IMR-90 (cell line): ENCODE measurements around the gene TGFBI. TPM values are rescaled to one million over a fixed set of nuclear protein-coding genes. Genes with fewer than 3 reads are reported as not detected.
A peak's percentile ranks its signal among the peaks of the same experiment; 100 is the strongest.

Experiments
- ATAC-seq: fragments of 200-7000 bp; cut with Tn5 transposase; 2 replicates; pipeline ENCODE4 v1.9.1; 2020; ENCODE audit warnings: low read depth, mild to moderate bottlenecking, moderate library complexity
- BruUV-seq: library from RNA; stranded (reverse); fragments of 400-500 nt; replicated peaks from 2 replicates; lab custom pipeline; 2021; lab: Mats Ljungman, UMichigan
- CTCF ChIA-PET: fragments of 300-600 bp; formaldehyde crosslinking; extraction: SDS; loops from one replicate; lab custom pipeline; 2021; ENCODE audit warnings: antibody characterized with exemption; lab: Yijun Ruan, JAX
- POLR2A ChIA-PET: fragments of 300-600 bp; sonication (Branson Sonifier 250); formaldehyde crosslinking; loops from one replicate; lab custom pipeline; 2022; ENCODE audit warnings: antibody characterized with exemption; ENCODE audit not compliant: unreplicated experiment; lab: Charles Lee
- DNase-seq: peaks from one replicate; pipeline ENCODE4 v3.0.0; 2013
- H2AFZ ChIP-seq: replicated peaks from 2 replicates; pipeline ENCODE3; 2013; ENCODE audit warnings: low read length, mild to moderate bottlenecking; ENCODE audit not compliant: poor library complexity
- H2AK5ac ChIP-seq: 2 replicates; pipeline ENCODE4 v1.6.1; 2013; ENCODE audit warnings: low read depth, low read length, inconsistent platforms
- H2AK9ac ChIP-seq: replicated peaks from 2 replicates; pipeline ENCODE3; 2013; ENCODE audit warnings: mild to moderate bottlenecking, low read depth, low read length, moderate library complexity; ENCODE audit not compliant: poor library complexity
- H2BK120ac ChIP-seq: 2 replicates; pipeline ENCODE4 v1.6.1; 2013; ENCODE audit warnings: low read depth, low read length, inconsistent platforms
- H2BK15ac ChIP-seq: 3 replicates; pipeline ENCODE4 v1.6.1; 2013; ENCODE audit warnings: low read depth, low read length, inconsistent platforms
- H2BK20ac ChIP-seq: 2 replicates; pipeline ENCODE4 v1.6.1; 2013; ENCODE audit warnings: low read depth, mild to moderate bottlenecking, inconsistent platforms, low read length, moderate library complexity
- H2BK5ac ChIP-seq: 2 replicates; pipeline ENCODE4 v1.6.1; 2013; ENCODE audit warnings: mild to moderate bottlenecking, low read depth, low read length, inconsistent platforms; ENCODE audit not compliant: poor library complexity, severe bottlenecking
- H3K14ac ChIP-seq: replicated peaks from 2 replicates; pipeline ENCODE4 v1.6.1; 2013; ENCODE audit warnings: low read depth, low read length, inconsistent platforms
- H3K18ac ChIP-seq: 2 replicates; pipeline ENCODE4 v1.6.1; 2013; ENCODE audit warnings: low read depth, low read length, control low read depth
- H3K23ac ChIP-seq: 2 replicates; pipeline ENCODE4 v1.6.1; 2013; ENCODE audit warnings: low read depth, low read length, inconsistent platforms
- H3K27ac ChIP-seq: 2 replicates; pipeline ENCODE4 v1.5.1; 2013; ENCODE audit warnings: mild to moderate bottlenecking, control low read depth, low read length; ENCODE audit not compliant: insufficient read depth
- H3K27me3 ChIP-seq: 2 replicates; pipeline ENCODE4 v1.6.1; 2013; ENCODE audit warnings: low read length; ENCODE audit not compliant: control insufficient read depth, insufficient read depth
- H3K36me3 ChIP-seq: 2 replicates; pipeline ENCODE4 v1.6.1; 2013; ENCODE audit warnings: low read length, mixed read lengths; ENCODE audit not compliant: control insufficient read depth, insufficient read depth
- H3K4ac ChIP-seq: 2 replicates; pipeline ENCODE4 v1.6.1; 2013; ENCODE audit warnings: low read depth, low read length, inconsistent platforms
- H3K4me1 ChIP-seq: 2 replicates; pipeline ENCODE4 v1.6.1; 2013; ENCODE audit warnings: low read length, mixed read lengths; ENCODE audit not compliant: control insufficient read depth, insufficient read depth
- H3K4me2 ChIP-seq: 2 replicates; pipeline ENCODE4 v1.6.1; 2013; ENCODE audit warnings: low read depth, mild to moderate bottlenecking, control low read depth, low read length, moderate library complexity
- H3K4me3 ChIP-seq: 2 replicates; pipeline ENCODE4 v1.5.1; 2013; ENCODE audit warnings: low read depth, mild to moderate bottlenecking, control low read depth, low read length, moderate library complexity; ENCODE audit not compliant: insufficient read depth
- H3K56ac ChIP-seq: 2 replicates; pipeline ENCODE4 v1.6.1; 2013; ENCODE audit warnings: low read length, inconsistent platforms; ENCODE audit not compliant: insufficient read depth; ENCODE audit errors: extremely low read depth
- H3K79me1 ChIP-seq, 2 experiments: 2 replicates each; pipeline ENCODE4 v1.6.1; 2013; ENCODE audit warnings: low read length in 2 of 2, inconsistent platforms in 1 of 2, low read depth in 1 of 2
- H3K9ac ChIP-seq: 2 replicates; pipeline ENCODE4 v1.6.1; 2013; ENCODE audit warnings: low read depth, low read length, control low read depth
- H3K9me1 ChIP-seq: 2 replicates; pipeline ENCODE4 v1.6.1; 2013; ENCODE audit warnings: low read length, inconsistent platforms; ENCODE audit not compliant: insufficient read depth
- H3K9me3 ChIP-seq: 2 replicates; pipeline ENCODE4 v1.6.1; 2013; ENCODE audit warnings: low read length; ENCODE audit not compliant: control insufficient read depth, insufficient read depth
- H4K20me1 ChIP-seq: 2 replicates; pipeline ENCODE4 v1.6.1; 2013; ENCODE audit warnings: low read length, inconsistent platforms; ENCODE audit not compliant: insufficient read depth
- H4K5ac ChIP-seq: 2 replicates; pipeline ENCODE4 v1.6.1; 2013; ENCODE audit warnings: mild to moderate bottlenecking, low read depth, low read length, control low read depth
- H4K8ac ChIP-seq, 2 experiments: 2 replicates each; pipeline ENCODE4 v1.6.1; 2013; ENCODE audit warnings: low read depth in 2 of 2, low read length in 2 of 2, control low read depth in 1 of 2, inconsistent platforms in 1 of 2
- H4K91ac ChIP-seq: 2 replicates; pipeline ENCODE4 v1.6.1; 2013; ENCODE audit warnings: low read depth, low read length, inconsistent platforms; ENCODE audit not compliant: insufficient read depth
- BHLHE40 ChIP-seq: fragments of 150-350 bp; IDR thresholded peaks from 2 replicates; pipeline ENCODE4 v1.6.1; 2016; ENCODE audit warnings: mild to moderate bottlenecking, low read depth, low read length
- CEBPB ChIP-seq: IDR thresholded peaks from 2 replicates; pipeline ENCODE4 v1.6.1; 2012; ENCODE audit warnings: low read depth, low read length, improper control_type of control experiment
- CHD1 ChIP-seq: IDR thresholded peaks from 2 replicates; pipeline ENCODE4 v1.6.1; 2012; ENCODE audit warnings: low read depth, low read length, improper control_type of control experiment
- FOS ChIP-seq: fragments of 150-350 bp; IDR thresholded peaks from 2 replicates; pipeline ENCODE4 v1.6.1; 2016; ENCODE audit warnings: low read depth, low read length
- MAFK ChIP-seq: IDR thresholded peaks from 2 replicates; pipeline ENCODE4 v1.6.1; 2012; ENCODE audit warnings: low read depth, low read length, improper control_type of control experiment
- MAZ ChIP-seq: IDR thresholded peaks from 2 replicates; pipeline ENCODE4 v1.6.1; 2012; ENCODE audit warnings: low read depth, mild to moderate bottlenecking, low read length, improper control_type of control experiment, moderate library complexity, borderline replicate concordance
- MXI1 ChIP-seq: IDR thresholded peaks from 2 replicates; pipeline ENCODE4 v1.6.1; 2012; ENCODE audit warnings: low read depth, mild to moderate bottlenecking, low read length, moderate library complexity, borderline replicate concordance
- NFE2L2 ChIP-seq: fragments of 150-350 bp; IDR thresholded peaks from 2 replicates; pipeline ENCODE4 v1.6.1; 2016; ENCODE audit warnings: low read depth, mild to moderate bottlenecking, low read length
- POLR2A ChIP-seq: IDR thresholded peaks from 2 replicates; pipeline ENCODE4 v1.6.1; 2012; ENCODE audit warnings: mild to moderate bottlenecking, low read depth, low read length
- RAD21 ChIP-seq: IDR thresholded peaks from 2 replicates; pipeline ENCODE4 v1.6.1; 2012; ENCODE audit warnings: low read length, improper control_type of control experiment
- RCOR1 ChIP-seq: IDR thresholded peaks from 2 replicates; pipeline ENCODE4 v1.6.1; 2012; ENCODE audit warnings: mild to moderate bottlenecking, low read length, improper control_type of control experiment; ENCODE audit not compliant: insufficient replicate concordance
- RFX5 ChIP-seq: IDR thresholded peaks from 2 replicates; pipeline ENCODE4 v1.8.0; 2012; ENCODE audit warnings: low read depth, mild to moderate bottlenecking, low read length, moderate library complexity
- SMC3 ChIP-seq: fragments of 150-350 bp; IDR thresholded peaks from 2 replicates; pipeline ENCODE4 v1.6.1; 2016; ENCODE audit warnings: low read depth, mild to moderate bottlenecking, antibody characterized with exemption, low read length, moderate library complexity
- WGBS, 2 experiments: methylation state at CpG; one replicate each; pipeline versions ENCODE4 v1.1.5 to v1.1.7; 2013; ENCODE audit warnings: missing lambda C conversion rate in 2 of 2; ENCODE audit not compliant: insufficient read length in 1 of 2; ENCODE audit errors: extremely low coverage in 2 of 2; 5-methylcytosine and 5-hydroxymethylcytosine counted together
- dilution Hi-C: fragments of 300-500 bp; cut with HindIII; formaldehyde crosslinking; loops from one replicate; pipeline ENCODE4 v1.14.3; 2018; ENCODE audit warnings: low sequenced_read_pairs; ENCODE audit not compliant: unreplicated experiment
- in situ Hi-C: fragments of 300-500 bp; cut with MboI; formaldehyde crosslinking; loops from 3 replicates; pipeline ENCODE4 v1.14.3; 2019; ENCODE audit warnings: low sequenced_read_pairs, inconsistent platforms, mixed read lengths
- intact Hi-C: fragments of 100-400 bp; cut with micrococcal nuclease; formaldehyde crosslinking; loops from 2 replicates; pipeline ENCODE4 v1.10.0; 2022
- polyA plus RNA-seq, 3 experiments: library from polyadenylated mRNA; depleted of rRNA; stranded (reverse); fragments of >200 nt; gene quantifications; 2 replicates each; pipeline ENCODE4 v1.2.3, GENCODE V29; 2012; ENCODE audit warnings: low replicate concordance in 1 of 3
- total RNA-seq: library from RNA; depleted of rRNA; stranded (reverse); fragments of >200 nt; gene quantifications from 2 replicates; pipeline ENCODE4 v1.2.3, GENCODE V29; 2012
- TF ChIP-seq, protein P1 (sequence below): conservative IDR thresholded peaks from 2 replicates; pipeline ENCODE4 v1.5.1; 2012; ENCODE audit warnings: mild to moderate bottlenecking, low read depth, low read length, improper control_type of control experiment
- TF ChIP-seq, protein P2 (sequence below): fragments of 150-350 bp; IDR thresholded peaks from 2 replicates; pipeline ENCODE4 v1.6.1; 2016; ENCODE audit warnings: low read depth, mild to moderate bottlenecking, low read length, moderate library complexity, borderline replicate concordance
- TF ChIP-seq, protein P3 (sequence below): fragments of 150-350 bp; IDR thresholded peaks from 2 replicates; pipeline ENCODE4 v1.6.1; 2017; ENCODE audit warnings: mild to moderate bottlenecking, antibody characterized with exemption, low read length, low read depth

The TGFBI gene
- total and polyA plus RNA-seq, 2 of the 4 experiments (the other 2 are of a cell fraction), result 618 to 1,551 TPM

DNA sequence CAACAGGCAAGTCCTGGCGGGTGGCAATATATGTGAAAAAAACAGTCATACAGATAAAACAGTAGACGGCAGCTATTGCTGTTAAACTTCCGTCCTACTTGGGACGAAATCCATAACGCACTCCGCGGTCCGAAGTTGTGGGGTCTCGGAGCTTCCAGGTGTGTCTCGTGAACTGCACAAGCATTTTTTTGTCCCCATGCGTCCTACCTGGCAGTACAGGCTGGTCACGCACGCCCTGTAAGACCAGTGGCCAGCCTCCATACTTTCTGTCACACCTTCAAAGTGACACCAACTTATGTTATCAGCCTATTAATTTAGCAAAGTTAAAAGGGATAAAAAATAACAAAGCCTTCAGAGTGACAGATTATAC lies 51.3 kb downstream of the TGFBI start:
- WGBS, 2 experiments, result 12% methylated on average over 8 of the region's 13 CpGs; no CpG with 5 or more reads in 1 of the 2 experiments
- TF ChIP-seq MXI1 (no peak), MAZ (no peak), MAFK (no peak), BHLHE40 (no peak), CHD1 (no peak), RFX5 (no peak), RCOR1 (no peak), RAD21 (no peak), SMC3 (no peak), NFE2L2 (no peak), POLR2A (no peak), CEBPB (no peak), FOS (no peak)
- TF ChIP-seq, protein P1, sequence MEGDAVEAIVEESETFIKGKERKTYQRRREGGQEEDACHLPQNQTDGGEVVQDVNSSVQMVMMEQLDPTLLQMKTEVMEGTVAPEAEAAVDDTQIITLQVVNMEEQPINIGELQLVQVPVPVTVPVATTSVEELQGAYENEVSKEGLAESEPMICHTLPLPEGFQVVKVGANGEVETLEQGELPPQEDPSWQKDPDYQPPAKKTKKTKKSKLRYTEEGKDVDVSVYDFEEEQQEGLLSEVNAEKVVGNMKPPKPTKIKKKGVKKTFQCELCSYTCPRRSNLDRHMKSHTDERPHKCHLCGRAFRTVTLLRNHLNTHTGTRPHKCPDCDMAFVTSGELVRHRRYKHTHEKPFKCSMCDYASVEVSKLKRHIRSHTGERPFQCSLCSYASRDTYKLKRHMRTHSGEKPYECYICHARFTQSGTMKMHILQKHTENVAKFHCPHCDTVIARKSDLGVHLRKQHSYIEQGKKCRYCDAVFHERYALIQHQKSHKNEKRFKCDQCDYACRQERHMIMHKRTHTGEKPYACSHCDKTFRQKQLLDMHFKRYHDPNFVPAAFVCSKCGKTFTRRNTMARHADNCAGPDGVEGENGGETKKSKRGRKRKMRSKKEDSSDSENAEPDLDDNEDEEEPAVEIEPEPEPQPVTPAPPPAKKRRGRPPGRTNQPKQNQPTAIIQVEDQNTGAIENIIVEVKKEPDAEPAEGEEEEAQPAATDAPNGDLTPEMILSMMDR, result no peak
- TF ChIP-seq, protein P2, sequence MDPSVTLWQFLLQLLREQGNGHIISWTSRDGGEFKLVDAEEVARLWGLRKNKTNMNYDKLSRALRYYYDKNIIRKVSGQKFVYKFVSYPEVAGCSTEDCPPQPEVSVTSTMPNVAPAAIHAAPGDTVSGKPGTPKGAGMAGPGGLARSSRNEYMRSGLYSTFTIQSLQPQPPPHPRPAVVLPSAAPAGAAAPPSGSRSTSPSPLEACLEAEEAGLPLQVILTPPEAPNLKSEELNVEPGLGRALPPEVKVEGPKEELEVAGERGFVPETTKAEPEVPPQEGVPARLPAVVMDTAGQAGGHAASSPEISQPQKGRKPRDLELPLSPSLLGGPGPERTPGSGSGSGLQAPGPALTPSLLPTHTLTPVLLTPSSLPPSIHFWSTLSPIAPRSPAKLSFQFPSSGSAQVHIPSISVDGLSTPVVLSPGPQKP, result no peak
- TF ChIP-seq, protein P3, sequence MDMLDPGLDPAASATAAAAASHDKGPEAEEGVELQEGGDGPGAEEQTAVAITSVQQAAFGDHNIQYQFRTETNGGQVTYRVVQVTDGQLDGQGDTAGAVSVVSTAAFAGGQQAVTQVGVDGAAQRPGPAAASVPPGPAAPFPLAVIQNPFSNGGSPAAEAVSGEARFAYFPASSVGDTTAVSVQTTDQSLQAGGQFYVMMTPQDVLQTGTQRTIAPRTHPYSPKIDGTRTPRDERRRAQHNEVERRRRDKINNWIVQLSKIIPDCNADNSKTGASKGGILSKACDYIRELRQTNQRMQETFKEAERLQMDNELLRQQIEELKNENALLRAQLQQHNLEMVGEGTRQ, result no peak
- Histone ChIP-seq H3K9ac (peak overlapping the region; percentile 37), H2AFZ (peak overlapping the region; percentile 96), H2BK15ac (no peak overlapping the region), H3K79me1 (no peaks in the 10 kb centered on the region), H3K4me2 (peak overlapping the region; percentile 88), H3K4ac (peak overlapping the region; percentile 35), H3K27me3 (peaks cover 3% of the 10 kb centered on the region; the same call in 1 of the 2 replicates), H3K4me3 (peak overlapping the region; percentile 41), H4K91ac (no peak overlapping the region; the same call in 1 of the 2 replicates), H3K23ac (peak overlapping the region; percentile 80), H4K8ac (peak overlapping the region in 1 of 2 experiments; percentile 56; a peak in 1 of 4 replicates), H3K9me3 (no peaks in the 10 kb centered on the region), H3K9me1 (peaks cover 5% of the 10 kb centered on the region; the same call in 1 of the 2 replicates), H3K27ac (peak overlapping the region; percentile 21), H3K36me3 (no peaks in the 10 kb centered on the region), H3K18ac (peak overlapping the region; percentile 17; the same call in 1 of the 2 replicates), H3K14ac (peak overlapping the region; percentile 78), H3K4me1 (no peaks in the 10 kb centered on the region), H2AK9ac (peak overlapping the region; percentile 20), H4K5ac (peak overlapping the region; percentile 3; the same call in 1 of the 2 replicates), H2BK20ac (peak overlapping the region; percentile 28; the same call in 1 of the 2 replicates), H2BK5ac (no peak overlapping the region), H2BK120ac (peak overlapping the region; percentile 46; the same call in 1 of the 2 replicates), H3K56ac (no peak overlapping the region), H4K20me1 (no peaks in the 10 kb centered on the region; the same call in 1 of the 2 replicates), H2AK5ac (peak overlapping the region; percentile 52; the same call in 1 of the 2 replicates)
- intact Hi-C loops (loop anchor here (1.0 kb wide), 1 partner anchor 22 kb away; no protein-coding TSS in a partner anchor), in situ Hi-C loops (loop anchor here (5.0 to 10.0 kb wide), 2 partner anchors 95 to 193 kb away; no protein-coding TSS in a partner anchor), dilution Hi-C loops (no loop called here)
- ChIA-PET CTCF (interaction anchor here (1.1 kb wide), 1 partner anchor 130 kb away, joined by 3 read pairs; no protein-coding TSS in a partner anchor), POLR2A (no interaction called here)
- no peak for DNase-seq
- ATAC-seq, result peak; percentile 5
- no TSS peak for BruUV-seq
